Cardiac muscle cell (in vitro differentiated cells and primary cell): ENCODE measurements around the gene SDK2. TPM values are rescaled to one million over a fixed set of nuclear protein-coding genes. Genes with fewer than 3 reads are reported as not detected.
A peak's percentile ranks its signal among the peaks of the same experiment; 100 is the strongest.

Source experiments
- DNase-seq, 2 donors: peaks; one replicate each; pipeline versions ENCODE4 v3.0.0 to v3.0.0-alpha.2; 2010 to 2017; ENCODE audit warnings: low read depth in 1 of 2, low spot score in 1 of 2
- H3K27ac ChIP-seq: fragments of 200-600 bp; sonication (generic); 2 replicates; pipeline ENCODE4 v1.5.1; 2016
- H3K27me3 ChIP-seq: fragments of 200-600 bp; sonication (generic); 2 replicates; pipeline ENCODE4 v1.6.0; 2016; ENCODE audit warnings: control low read depth
- H3K36me3 ChIP-seq: fragments of 200-600 bp; sonication (generic); 2 replicates; pipeline ENCODE4 v1.5.1; 2016; ENCODE audit warnings: control low read depth
- H3K4me1 ChIP-seq: fragments of 200-600 bp; sonication (generic); 2 replicates; pipeline ENCODE4 v1.8.1; 2017; ENCODE audit warnings: low read depth, mild to moderate bottlenecking, mixed run types
- H3K4me3 ChIP-seq: fragments of 200-600 bp; sonication (generic); 2 replicates; pipeline ENCODE4 v1.5.1; 2016; ENCODE audit warnings: mild to moderate bottlenecking
- H3K9me3 ChIP-seq: fragments of 200-600 bp; sonication (generic); 2 replicates; pipeline ENCODE4 v1.5.1; 2017; ENCODE audit warnings: low read depth, mild to moderate bottlenecking, control low read depth
- CTCF ChIP-seq: IDR thresholded peaks from 2 replicates; pipeline ENCODE4 v1.5.1; 2012; ENCODE audit warnings: low read depth, mild to moderate bottlenecking, low read length
- polyA plus RNA-seq: library from polyadenylated mRNA; unstranded; fragments of >200 nt; fragmentation: Nextera tagmentation; extraction: Ambion mirVana; gene quantifications from 2 replicates; pipeline ENCODE4 v1.2.1, GENCODE V29; 2016
- total RNA-seq: library from RNA; depleted of rRNA; stranded (reverse); fragments of >200 nt; gene quantifications from 2 replicates; pipeline ENCODE4 v1.2.3, GENCODE V29; 2016

The SDK2 gene
- total and polyA plus RNA-seq, 2 experiments from 2014 or later = 11.8 to 46.8 TPM

- peaks cover 46% of the 10 kb centered on the region for H3K4me1 ChIP-seq
- H3K36me3 ChIP-seq = no peaks in the 10 kb centered on the region
- no peak for TF ChIP-seq CTCF
- no peaks in the 10 kb centered on the region for H3K27me3 ChIP-seq
- no peak overlapping the region for H3K4me3 ChIP-seq
- H3K27ac ChIP-seq = peak overlapping the region; percentile 54
- no peaks in the 10 kb centered on the region for H3K9me3 ChIP-seq
- no peak for DNase-seq
Measured at GRCh38 chr17:73624496-73624988, 19.7 kb downstream of the SDK2 start.

- Histone ChIP-seq H3K4me1 (peaks cover 46% of the 10 kb centered on the region), H3K36me3 (no peaks in the 10 kb centered on the region), H3K27me3 (no peaks in the 10 kb centered on the region), H3K27ac (peak overlapping the region; percentile 75), H3K4me3 (no peak overlapping the region), H3K9me3 (no peaks in the 10 kb centered on the region)
- no peak for TF ChIP-seq CTCF
- DNase-seq = no peak
Measured at GRCh38 chr17:73623818-73624217, 20.4 kb downstream of the SDK2 start.

GRCh38 chr17:73623247-73623646, 21.0 kb downstream of the SDK2 start:
- H3K4me3 ChIP-seq = no peak overlapping the region
- H3K4me1 ChIP-seq = peaks cover 48% of the 10 kb centered on the region
- no peak for TF ChIP-seq CTCF
- no peaks in the 10 kb centered on the region for H3K9me3 ChIP-seq
- H3K27ac ChIP-seq = peak overlapping the region; percentile 75
- no peak for DNase-seq
- no peaks in the 10 kb centered on the region for H3K27me3 ChIP-seq
- H3K36me3 ChIP-seq = no peaks in the 10 kb centered on the region

- Histone ChIP-seq H3K27me3 (no peaks in the 10 kb centered on the region), H3K9me3 (no peaks in the 10 kb centered on the region), H3K4me1 (peaks cover 57% of the 10 kb centered on the region), H3K4me3 (no peak overlapping the region), H3K27ac (peak overlapping the region; percentile 38), H3K36me3 (no peaks in the 10 kb centered on the region)
- TF ChIP-seq CTCF = no peak
- no peak for DNase-seq
Measured at GRCh38 chr17:73622381-73622780, 21.9 kb downstream of the SDK2 start.

- H3K36me3 ChIP-seq = no peaks in the 10 kb centered on the region
- DNase-seq = no peak
- TF ChIP-seq CTCF = no peak
- H3K4me3 ChIP-seq = no peak overlapping the region
- H3K9me3 ChIP-seq = no peaks in the 10 kb centered on the region
- H3K27ac ChIP-seq = no peak overlapping the region
- peaks cover 64% of the 10 kb centered on the region for H3K4me1 ChIP-seq
- no peaks in the 10 kb centered on the region for H3K27me3 ChIP-seq
Measured at GRCh38 chr17:73621685-73622084, 22.6 kb downstream of the SDK2 start.

GRCh38 chr17:73620414-73620813, 23.8 kb downstream of the SDK2 start:
- Histone ChIP-seq H3K9me3 (no peaks in the 10 kb centered on the region), H3K4me1 (peaks cover 68% of the 10 kb centered on the region), H3K36me3 (no peaks in the 10 kb centered on the region), H3K4me3 (no peak overlapping the region), H3K27ac (no peak overlapping the region), H3K27me3 (no peaks in the 10 kb centered on the region)
- DNase-seq = no peak
- no peak for TF ChIP-seq CTCF
